ENCODE measurements around the gene COL27A1. TPM values are rescaled to one million over a fixed set of nuclear protein-coding genes. Genes with fewer than 3 reads are reported as not detected.

Gene COL27A1
- total and polyA plus RNA-seq, 2 donors (not counting 3 experiments of a cell fraction or from before 2014, with no cell fraction given), result 14.7 to 49.1 TPM

DNA sequence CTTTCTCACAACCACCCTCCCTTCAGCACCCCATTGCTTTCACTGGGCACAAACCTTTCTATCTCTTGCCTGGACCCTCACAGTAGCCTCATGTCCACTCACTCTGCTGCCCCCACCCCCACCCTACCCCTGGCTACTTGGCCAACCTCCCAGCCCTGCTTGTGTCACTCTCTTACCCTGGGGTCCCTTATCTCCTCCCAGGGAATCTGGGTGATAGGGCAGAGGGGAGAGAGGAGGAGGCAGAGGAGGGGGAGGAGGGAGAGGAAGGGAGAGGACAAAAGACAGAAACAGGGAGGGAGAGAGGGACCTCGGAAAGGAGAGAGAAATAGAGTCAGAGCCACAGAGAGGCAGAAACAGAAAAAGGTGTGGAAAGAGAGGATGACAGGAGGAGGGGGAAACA, 31.2 kb upstream of the COL27A1 start:
- POLR2A ChIA-PET, result no interaction called here
- FAIRE-seq, result no peak
- Histone ChIP-seq H3K4me2 (ENCODE audit: insufficient read depth, low read length) (no peak overlapping the region), H3K4me1 (ENCODE audit: control insufficient read depth, extremely low read depth, insufficient read depth, low read length) (no peaks in the 10 kb centered on the region), H3K27ac (ENCODE audit: insufficient read depth, low read depth, low read length) (no peak overlapping the region), H3K27me3 (ENCODE audit: control insufficient read depth in 2 of 2, insufficient read depth in 2 of 2, low read length in 2 of 2) (peaks cover 17% of the 10 kb centered on the region in 2 experiments), H4K20me1 (replicated peaks; ENCODE audit: control insufficient read depth, extremely low read depth, insufficient read depth, low read length) (no peaks in the 10 kb centered on the region), H3K4me3 (replicated peaks in 1 of 3; ENCODE audit: insufficient read depth in 1 of 3, low read depth in 1 of 3, low read length in 3 of 3) (no peak overlapping the region), H3K9me3 (replicated peaks; ENCODE audit: control insufficient read depth, insufficient read depth, low read length) (no peaks in the 10 kb centered on the region), H3K79me2 (ENCODE audit: control insufficient read depth, insufficient read depth, low read length) (no peaks in the 10 kb centered on the region), H3K36me3 (ENCODE audit: control insufficient read depth in 2 of 2, extremely low read depth in 1 of 2, insufficient read depth in 2 of 2, low read length in 2 of 2) (no peaks in the 10 kb centered on the region), H3K9ac (replicated peaks; ENCODE audit: extremely low read depth, insufficient read depth, low read length) (no peak overlapping the region), H3K9me1 (replicated peaks; ENCODE audit: control insufficient read depth, extremely low read depth, insufficient read depth, low read length) (no peaks in the 10 kb centered on the region), H2AFZ (ENCODE audit: low read depth, low read length) (no peak overlapping the region)
- CTCF ChIA-PET, result no interaction called here
- TF ChIP-seq, protein P1, sequence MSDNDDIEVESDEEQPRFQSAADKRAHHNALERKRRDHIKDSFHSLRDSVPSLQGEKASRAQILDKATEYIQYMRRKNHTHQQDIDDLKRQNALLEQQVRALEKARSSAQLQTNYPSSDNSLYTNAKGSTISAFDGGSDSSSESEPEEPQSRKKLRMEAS (IDR thresholded peaks at IDR 0.05; ENCODE audit: insufficient read depth, insufficient read length), result no peak
- no peak for TF ChIP-seq EZH2 (IDR thresholded peaks at IDR 0.05; ENCODE audit: borderline replicate concordance, low read depth, low read length, severe bottlenecking)
- no peak for TF ChIP-seq JUN (IDR thresholded peaks at IDR 0.05; ENCODE audit: borderline replicate concordance, insufficient read depth, insufficient read length, low read depth)
- TF ChIP-seq MYC (IDR thresholded peaks at IDR 0.05; ENCODE audit: low read depth, low read length), result no peak
- TF ChIP-seq POLR2AphosphoS5 (IDR thresholded peaks at IDR 0.05; ENCODE audit: insufficient read depth, low read depth, low read length), result no peak
- TF ChIP-seq FOS (IDR thresholded peaks at IDR 0.05; ENCODE audit: borderline replicate concordance, insufficient read depth, low read length), result no peak
- TF ChIP-seq, protein P2, sequence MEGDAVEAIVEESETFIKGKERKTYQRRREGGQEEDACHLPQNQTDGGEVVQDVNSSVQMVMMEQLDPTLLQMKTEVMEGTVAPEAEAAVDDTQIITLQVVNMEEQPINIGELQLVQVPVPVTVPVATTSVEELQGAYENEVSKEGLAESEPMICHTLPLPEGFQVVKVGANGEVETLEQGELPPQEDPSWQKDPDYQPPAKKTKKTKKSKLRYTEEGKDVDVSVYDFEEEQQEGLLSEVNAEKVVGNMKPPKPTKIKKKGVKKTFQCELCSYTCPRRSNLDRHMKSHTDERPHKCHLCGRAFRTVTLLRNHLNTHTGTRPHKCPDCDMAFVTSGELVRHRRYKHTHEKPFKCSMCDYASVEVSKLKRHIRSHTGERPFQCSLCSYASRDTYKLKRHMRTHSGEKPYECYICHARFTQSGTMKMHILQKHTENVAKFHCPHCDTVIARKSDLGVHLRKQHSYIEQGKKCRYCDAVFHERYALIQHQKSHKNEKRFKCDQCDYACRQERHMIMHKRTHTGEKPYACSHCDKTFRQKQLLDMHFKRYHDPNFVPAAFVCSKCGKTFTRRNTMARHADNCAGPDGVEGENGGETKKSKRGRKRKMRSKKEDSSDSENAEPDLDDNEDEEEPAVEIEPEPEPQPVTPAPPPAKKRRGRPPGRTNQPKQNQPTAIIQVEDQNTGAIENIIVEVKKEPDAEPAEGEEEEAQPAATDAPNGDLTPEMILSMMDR (IDR thresholded peaks at IDR 0.05; ENCODE audit: extremely low read depth in 1 of 2, insufficient read depth in 1 of 2, low read depth in 1 of 2, low read length in 2 of 2), result no peak
- no peak for TF ChIP-seq GATA2 (IDR thresholded peaks at IDR 0.05; ENCODE audit: insufficient read depth, insufficient read length, low read depth, low read length)
- no peak for TF ChIP-seq POLR2A (IDR thresholded peaks at IDR 0.05; ENCODE audit: low read depth, low read length)
- intact Hi-C loops (cut with micrococcal nuclease) (no loop called here), dilution Hi-C loops (cut with MboI; ENCODE audit: extremely low pct_ligation_motif_present, low sequenced_read_pairs) (no loop called here)
- DNase-seq (ENCODE audit: low read depth, low spot score), result no peak
- BruUV-seq (replicated peaks), result no TSS peak

Measured in endothelial cell of umbilical vein (primary cell).